ENCODE results near the gene EXOC4. TPM values are rescaled to one million over a fixed set of nuclear protein-coding genes. Genes with fewer than 3 reads are reported as not detected.

The EXOC4 gene
- total RNA-seq, 2 donors from 2014 or later: 48.9 to 102 TPM

- 96% methylated on average over 3 of the region's 3 CpGs for WGBS
- H3K4me3 ChIP-seq: no peak overlapping the region
- no peaks in the 10 kb centered on the region for H3K9me3 ChIP-seq
- H3K27ac ChIP-seq: no peak overlapping the region
- no peaks in the 10 kb centered on the region for H3K4me1 ChIP-seq (replicated peaks)
- H3K36me3 ChIP-seq: no peaks in the 10 kb centered on the region
- H3K27me3 ChIP-seq (replicated peaks; ENCODE audit: insufficient read depth): no peaks in the 10 kb centered on the region
- intact Hi-C loops (cut with DNase I): no loop called here
- DNase-seq (ENCODE audit: low spot score): no peak
- TF ChIP-seq POLR2A (IDR thresholded peaks at IDR 0.05): no peak
- TF ChIP-seq POLR2AphosphoS5 (IDR thresholded peaks at IDR 0.05): no peak
- no peak for TF ChIP-seq CTCF (IDR thresholded peaks at IDR 0.05)
These were observed 663.7 kb downstream of the EXOC4 start for GRCh38 chr7:133916621-133917020.

- intact Hi-C loops (cut with DNase I): no loop called here
- Histone ChIP-seq H3K27me3 (replicated peaks; ENCODE audit: insufficient read depth) (no peaks in the 10 kb centered on the region), H3K27ac (no peak overlapping the region), H3K4me1 (replicated peaks) (no peaks in the 10 kb centered on the region), H3K9me3 (no peaks in the 10 kb centered on the region), H3K36me3 (no peaks in the 10 kb centered on the region), H3K4me3 (no peak overlapping the region)
- TF ChIP-seq CTCF (IDR thresholded peaks at IDR 0.05): no peak
- no peak for DNase-seq (ENCODE audit: low spot score)
These were observed 666.9 kb downstream of the EXOC4 start for GRCh38 chr7:133919810-133920209.

- no peak for TF ChIP-seq CTCF (IDR thresholded peaks at IDR 0.05)
- no peak for TF ChIP-seq POLR2AphosphoS5 (IDR thresholded peaks at IDR 0.05)
- no peak for TF ChIP-seq POLR2A (IDR thresholded peaks at IDR 0.05)
- Histone ChIP-seq H3K27me3 (replicated peaks; ENCODE audit: insufficient read depth) (no peaks in the 10 kb centered on the region), H3K36me3 (no peaks in the 10 kb centered on the region), H3K9me3 (no peaks in the 10 kb centered on the region), H3K27ac (no peak overlapping the region), H3K4me3 (no peak overlapping the region), H3K4me1 (replicated peaks) (no peaks in the 10 kb centered on the region)
- intact Hi-C loops (cut with DNase I): no loop called here
- no peak for DNase-seq (ENCODE audit: low spot score)
These were observed 668.8 kb downstream of the EXOC4 start for GRCh38 chr7:133921635-133922182.

GRCh38 chr7:133923974-133924373 is 671.1 kb downstream of the EXOC4 start:
- 92% methylated on average over 4 of the region's 4 CpGs for WGBS
- intact Hi-C loops (cut with DNase I): no loop called here
- TF ChIP-seq POLR2AphosphoS5 (IDR thresholded peaks at IDR 0.05) (no peak), CTCF (IDR thresholded peaks at IDR 0.05) (no peak), POLR2A (IDR thresholded peaks at IDR 0.05) (no peak)

GRCh38 chr7:133931053-133931452 is 678.2 kb downstream of the EXOC4 start:
- intact Hi-C loops (cut with DNase I): no loop called here
- no peaks in the 10 kb centered on the region for H3K27me3 ChIP-seq (replicated peaks; ENCODE audit: insufficient read depth)
- no peak for DNase-seq (ENCODE audit: low spot score)
- H3K4me3 ChIP-seq: no peak overlapping the region
- H3K9me3 ChIP-seq: no peaks in the 10 kb centered on the region
- no peak overlapping the region for H3K27ac ChIP-seq
- whole genome bisulfite sequencing: 42% methylated on average over 1 of the region's 1 CpG
- TF ChIP-seq POLR2AphosphoS5 (IDR thresholded peaks at IDR 0.05): no peak
- no peak for TF ChIP-seq CTCF (IDR thresholded peaks at IDR 0.05)
- no peak for TF ChIP-seq POLR2A (IDR thresholded peaks at IDR 0.05)
- no peaks in the 10 kb centered on the region for H3K4me1 ChIP-seq (replicated peaks)
- H3K36me3 ChIP-seq: no peaks in the 10 kb centered on the region

More at GRCh38 chr7:133923974-133924373, 671.1 kb downstream of the EXOC4 start:
- Histone ChIP-seq H3K27ac (no peak overlapping the region), H3K36me3 (no peaks in the 10 kb centered on the region), H3K4me3 (no peak overlapping the region), H3K27me3 (replicated peaks; ENCODE audit: insufficient read depth) (no peaks in the 10 kb centered on the region), H3K4me1 (replicated peaks) (no peaks in the 10 kb centered on the region), H3K9me3 (no peaks in the 10 kb centered on the region)
- DNase-seq (ENCODE audit: low spot score): no peak
